ENCODE results near the gene EXOSC7.

Gene EXOSC7

DNA sequence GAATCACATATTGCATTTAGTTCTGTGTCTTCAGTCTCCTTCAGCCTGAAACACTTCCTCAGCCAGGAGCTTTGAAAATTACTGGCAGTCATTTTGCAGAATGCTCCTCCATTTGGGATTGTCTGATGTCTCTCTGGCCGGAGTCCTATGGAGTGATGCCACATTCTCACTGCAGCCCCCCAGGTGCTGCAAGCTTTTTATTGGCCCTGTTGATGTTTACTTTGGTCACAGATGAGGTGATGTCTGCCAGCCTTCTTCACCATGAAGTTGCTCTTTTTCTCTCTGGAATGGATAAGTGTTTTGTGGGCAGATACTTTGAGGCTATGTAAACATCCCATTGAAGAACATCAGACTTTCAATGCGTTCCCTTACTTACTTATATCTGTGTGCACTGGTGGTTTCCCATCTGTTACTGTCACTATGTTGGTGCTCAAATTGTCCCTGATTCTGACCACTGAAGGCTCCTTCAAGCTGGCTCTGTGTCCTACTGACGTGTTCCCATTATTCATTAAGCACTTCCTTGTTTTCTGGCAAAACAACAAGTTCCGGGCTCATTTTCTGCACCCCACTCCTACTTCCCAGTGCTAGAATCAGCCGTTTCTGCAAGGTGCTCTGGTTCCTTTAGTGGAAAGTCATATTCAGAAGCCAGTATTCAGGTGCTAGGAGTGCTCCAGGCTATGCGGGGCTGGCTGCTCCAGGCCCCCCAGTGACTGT, 48.7 kb downstream of the EXOSC7 start:
- Histone ChIP-seq H3K36me3 (ENCODE audit: control insufficient read depth in 4 of 4, insufficient read depth in 4 of 4, low read length in 3 of 4) (no peaks in the 10 kb centered on the region), H3K27me3 (replicated peaks in 2 of 5; ENCODE audit: control insufficient read depth in 4 of 5, insufficient read depth in 5 of 5, low read length in 4 of 5) (no peaks in the 10 kb centered on the region), H3K9me3 (ENCODE audit: control extremely low read depth in 1 of 5, control insufficient read depth in 4 of 5, insufficient read depth in 2 of 5, low read depth in 1 of 5, low read length in 4 of 5) (no peaks in the 10 kb centered on the region), H3K27ac (ENCODE audit: insufficient read depth in 1 of 2, low read depth in 1 of 2, low read length in 2 of 2, poor library complexity in 1 of 2, severe bottlenecking in 2 of 2) (no peak overlapping the region), H3K4me1 (ENCODE audit: control extremely low read depth in 1 of 4, control insufficient read depth in 4 of 4, insufficient read depth in 4 of 4, low read length in 3 of 4) (peaks cover 0 to 60% (median 26%) of the 10 kb centered on the region in 4 experiments), H3K4me3 (ENCODE audit: control insufficient read depth in 1 of 7, extremely low read depth in 1 of 7, insufficient read depth in 4 of 7, low read depth in 2 of 7, low read length in 6 of 7) (no peak overlapping the region)
- CTCF ChIA-PET = no interaction called here
- WGBS (ENCODE audit: insufficient coverage) = 68% methylated on average over 5 of the region's 6 CpGs
- DNase-seq = no peak
- POLR2A ChIA-PET = no interaction called here

DNA sequence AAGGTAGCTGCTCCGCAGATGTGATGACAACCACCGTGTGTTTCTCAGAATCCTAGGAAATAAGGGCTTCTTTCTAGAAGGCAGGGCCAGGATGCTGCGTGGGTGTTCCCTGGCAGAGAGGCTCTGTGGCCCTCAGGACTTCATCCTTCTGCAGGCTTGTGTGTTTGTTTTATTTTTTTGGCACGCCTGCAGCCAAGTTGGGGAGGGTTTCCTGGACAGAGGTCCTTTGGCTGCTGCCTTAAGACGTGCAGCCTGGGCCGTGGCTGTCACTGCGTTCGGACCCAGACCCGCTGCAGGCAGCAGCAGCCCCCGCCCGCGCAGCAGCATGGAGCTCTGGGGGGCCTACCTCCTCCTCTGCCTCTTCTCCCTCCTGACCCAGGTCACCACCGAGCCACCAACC, 50.0 kb downstream of the EXOSC7 start, which contains the start of gene CLEC3B:
TSS of gene CLEC3B (plus strand) at position 266 of the 400 bp plus-strand sequence. CDS start at position 326, 60 bp downstream.
- no peak for DNase-seq
- CTCF ChIA-PET = interaction anchor here (0.7 kb wide), 1 partner anchor 11 kb away, joined by 4 read pairs; no protein-coding TSS in a partner anchor
- Histone ChIP-seq H3K27ac (ENCODE audit: insufficient read depth in 1 of 2, low read depth in 1 of 2, low read length in 2 of 2, poor library complexity in 1 of 2, severe bottlenecking in 2 of 2) (no peak within 1 kb of the TSS), H3K36me3 (ENCODE audit: control insufficient read depth in 4 of 4, insufficient read depth in 4 of 4, low read length in 3 of 4) (no peaks in the 10 kb centered on the region), H3K4me3 (ENCODE audit: control insufficient read depth in 1 of 7, extremely low read depth in 1 of 7, insufficient read depth in 4 of 7, low read depth in 2 of 7, low read length in 6 of 7) (peak within 1 kb of the TSS in 2 of 7 experiments; percentile 46 to 61), H3K4me1 (ENCODE audit: control extremely low read depth in 1 of 4, control insufficient read depth in 4 of 4, insufficient read depth in 4 of 4, low read length in 3 of 4) (peaks cover 0 to 48% (median 19%) of the 10 kb centered on the region in 4 experiments), H3K9me3 (ENCODE audit: control extremely low read depth in 1 of 5, control insufficient read depth in 4 of 5, insufficient read depth in 2 of 5, low read depth in 1 of 5, low read length in 4 of 5) (no peaks in the 10 kb centered on the region), H3K27me3 (replicated peaks in 2 of 5; ENCODE audit: control insufficient read depth in 4 of 5, insufficient read depth in 5 of 5, low read length in 4 of 5) (no peaks in the 10 kb centered on the region)
- POLR2A ChIA-PET = no interaction called here
- 2% methylated on average over 6 of the region's 13 CpGs for WGBS (ENCODE audit: insufficient coverage)

DNA sequence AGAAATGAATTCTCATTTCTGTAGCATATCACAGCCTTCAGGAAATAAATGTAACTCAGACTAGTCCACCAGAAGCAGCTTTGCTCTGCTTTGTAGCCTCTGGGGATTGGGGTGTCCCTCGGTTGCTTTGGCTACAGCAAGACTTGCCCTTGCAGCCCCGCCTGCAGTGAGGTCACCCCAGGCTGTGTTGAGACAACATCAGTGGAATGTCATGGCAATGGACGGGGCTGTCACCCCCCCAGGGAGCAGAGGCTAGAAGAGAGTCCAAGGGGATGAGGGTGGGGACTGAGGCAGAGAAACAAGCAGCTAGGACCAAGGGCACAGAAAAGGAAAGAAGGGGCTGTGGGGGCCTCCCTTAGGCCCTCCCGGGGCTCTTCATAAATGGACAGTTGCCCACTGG, 50.9 kb downstream of the EXOSC7 start:
- CTCF ChIA-PET = interaction anchor here (1.2 to 2.0 kb wide), 3 partner anchors 10 to 14 kb away, joined by 3 to 6 read pairs (median 4); no protein-coding TSS in a partner anchor
- Histone ChIP-seq H3K36me3 (ENCODE audit: control insufficient read depth in 4 of 4, insufficient read depth in 4 of 4, low read length in 3 of 4) (no peaks in the 10 kb centered on the region), H3K4me3 (ENCODE audit: control insufficient read depth in 1 of 7, extremely low read depth in 1 of 7, insufficient read depth in 4 of 7, low read depth in 2 of 7, low read length in 6 of 7) (peak overlapping the region in 1 of 7 experiments; percentile 61), H3K4me1 (ENCODE audit: control extremely low read depth in 1 of 4, control insufficient read depth in 4 of 4, insufficient read depth in 4 of 4, low read length in 3 of 4) (peaks cover 0 to 41% (median 16%) of the 10 kb centered on the region in 4 experiments), H3K9me3 (ENCODE audit: control extremely low read depth in 1 of 5, control insufficient read depth in 4 of 5, insufficient read depth in 2 of 5, low read depth in 1 of 5, low read length in 4 of 5) (no peaks in the 10 kb centered on the region), H3K27ac (ENCODE audit: insufficient read depth in 1 of 2, low read depth in 1 of 2, low read length in 2 of 2, poor library complexity in 1 of 2, severe bottlenecking in 2 of 2) (no peak overlapping the region), H3K27me3 (replicated peaks in 2 of 5; ENCODE audit: control insufficient read depth in 4 of 5, insufficient read depth in 5 of 5, low read length in 4 of 5) (no peaks in the 10 kb centered on the region)
- POLR2A ChIA-PET = no interaction called here
- 84% methylated on average over 3 of the region's 4 CpGs for WGBS (ENCODE audit: insufficient coverage)
- DNase-seq = peak in 2 of 3 donors; percentile 45 to 59

DNA sequence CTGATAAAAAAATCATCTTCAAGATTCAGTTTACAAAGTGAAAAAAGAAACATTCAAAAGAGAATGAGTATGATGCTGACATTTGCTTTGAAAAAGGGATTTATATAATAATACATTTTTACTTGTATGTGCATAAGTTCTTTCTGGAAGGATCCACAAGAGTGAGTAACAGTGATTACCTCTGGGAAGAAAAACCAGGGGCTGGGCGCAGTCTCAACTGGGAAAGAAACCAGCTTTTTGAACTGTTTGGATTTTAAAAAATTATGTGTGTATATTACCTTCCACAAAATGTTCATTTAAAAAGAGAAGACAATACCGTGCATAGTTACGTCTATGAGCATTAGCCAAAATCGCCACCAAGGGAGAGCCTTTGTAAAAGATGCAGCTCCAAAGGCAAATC, 51.4 kb downstream of the EXOSC7 start:
- CTCF ChIA-PET = interaction anchor here (1.2 to 2.0 kb wide), 3 partner anchors 10 to 14 kb away, joined by 3 to 6 read pairs (median 4); no protein-coding TSS in a partner anchor

DNA sequence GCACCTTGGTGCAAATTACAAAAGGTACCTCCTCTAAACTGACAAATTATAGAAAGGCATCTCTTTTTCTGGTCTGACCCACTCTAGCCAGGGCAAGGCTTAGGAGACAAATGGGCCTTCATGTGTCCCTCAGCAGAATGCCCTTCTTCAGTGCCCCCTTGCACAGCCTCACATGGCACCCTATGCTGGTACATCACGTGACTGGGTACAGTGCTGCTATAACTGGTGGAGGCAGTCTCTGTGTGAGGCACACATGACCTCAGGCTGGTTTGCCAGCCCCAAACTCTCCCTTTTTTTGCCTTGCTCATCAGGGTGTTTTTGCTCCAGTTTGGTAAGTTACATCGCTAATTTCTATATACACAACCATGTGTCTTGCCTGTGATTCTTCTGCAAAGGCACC, 53.2 kb downstream of the EXOSC7 start:
- Histone ChIP-seq H3K4me3 (ENCODE audit: control insufficient read depth in 1 of 7, extremely low read depth in 1 of 7, insufficient read depth in 4 of 7, low read depth in 2 of 7, low read length in 6 of 7) (no peak overlapping the region), H3K9me3 (ENCODE audit: control extremely low read depth in 1 of 5, control insufficient read depth in 4 of 5, insufficient read depth in 2 of 5, low read depth in 1 of 5, low read length in 4 of 5) (no peaks in the 10 kb centered on the region), H3K27ac (ENCODE audit: insufficient read depth in 1 of 2, low read depth in 1 of 2, low read length in 2 of 2, poor library complexity in 1 of 2, severe bottlenecking in 2 of 2) (no peak overlapping the region), H3K36me3 (ENCODE audit: control insufficient read depth in 4 of 4, insufficient read depth in 4 of 4, low read length in 3 of 4) (no peaks in the 10 kb centered on the region), H3K4me1 (ENCODE audit: control extremely low read depth in 1 of 4, control insufficient read depth in 4 of 4, insufficient read depth in 4 of 4, low read length in 3 of 4) (peaks cover 0 to 41% (median 23%) of the 10 kb centered on the region in 4 experiments), H3K27me3 (replicated peaks in 2 of 5; ENCODE audit: control insufficient read depth in 4 of 5, insufficient read depth in 5 of 5, low read length in 4 of 5) (no peaks in the 10 kb centered on the region)
- ChIA-PET CTCF (interaction anchor here (2.3 kb wide), 1 partner anchor 17 kb away, joined by 7 read pairs; no protein-coding TSS in a partner anchor), POLR2A (no interaction called here)
- DNase-seq = no peak
- 91% methylated on average over 1 of the region's 2 CpGs for WGBS (ENCODE audit: insufficient coverage)

More for the DNA sequence above, 51.4 kb downstream of the EXOSC7 start:
- no peak for DNase-seq
- Histone ChIP-seq H3K9me3 (ENCODE audit: control extremely low read depth in 1 of 5, control insufficient read depth in 4 of 5, insufficient read depth in 2 of 5, low read depth in 1 of 5, low read length in 4 of 5) (no peaks in the 10 kb centered on the region), H3K27me3 (replicated peaks in 2 of 5; ENCODE audit: control insufficient read depth in 4 of 5, insufficient read depth in 5 of 5, low read length in 4 of 5) (no peaks in the 10 kb centered on the region), H3K27ac (ENCODE audit: insufficient read depth in 1 of 2, low read depth in 1 of 2, low read length in 2 of 2, poor library complexity in 1 of 2, severe bottlenecking in 2 of 2) (no peak overlapping the region), H3K36me3 (ENCODE audit: control insufficient read depth in 4 of 4, insufficient read depth in 4 of 4, low read length in 3 of 4) (no peaks in the 10 kb centered on the region), H3K4me1 (ENCODE audit: control extremely low read depth in 1 of 4, control insufficient read depth in 4 of 4, insufficient read depth in 4 of 4, low read length in 3 of 4) (peaks cover 0 to 41% (median 16%) of the 10 kb centered on the region in 4 experiments), H3K4me3 (ENCODE audit: control insufficient read depth in 1 of 7, extremely low read depth in 1 of 7, insufficient read depth in 4 of 7, low read depth in 2 of 7, low read length in 6 of 7) (peak overlapping the region in 1 of 7 experiments; percentile 61)
- no CpG with 5 or more reads among the region's 4 CpGs for WGBS (ENCODE audit: insufficient coverage)
- POLR2A ChIA-PET = no interaction called here

DNA sequence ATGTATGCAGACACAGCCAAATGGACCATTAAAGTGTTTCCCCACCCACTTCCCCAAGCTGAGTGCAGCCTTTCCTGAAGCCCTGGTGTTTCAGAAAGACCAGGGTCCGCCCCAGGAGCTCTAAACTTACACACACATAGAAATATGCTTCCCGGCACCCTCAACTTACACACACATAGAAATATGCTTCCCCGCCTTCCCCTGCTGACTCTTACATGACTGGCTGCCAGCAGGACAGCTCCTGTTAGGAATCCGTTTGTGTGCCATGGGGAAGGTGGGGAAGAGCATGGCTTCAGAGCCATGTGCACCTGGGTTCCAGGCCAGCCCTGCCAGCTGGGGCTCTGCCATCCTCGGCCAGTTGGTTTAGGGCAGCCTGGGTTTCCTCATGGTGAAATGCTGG, 53.6 kb downstream of the EXOSC7 start:
- no peak for DNase-seq
- ChIA-PET CTCF (interaction anchor here (1.0 to 2.3 kb wide), 2 partner anchors 8 to 18 kb away, joined by 3 to 7 read pairs; no protein-coding TSS in a partner anchor), POLR2A (no interaction called here)
- Histone ChIP-seq H3K27ac (ENCODE audit: insufficient read depth in 1 of 2, low read depth in 1 of 2, low read length in 2 of 2, poor library complexity in 1 of 2, severe bottlenecking in 2 of 2) (no peak overlapping the region), H3K4me3 (ENCODE audit: control insufficient read depth in 1 of 7, extremely low read depth in 1 of 7, insufficient read depth in 4 of 7, low read depth in 2 of 7, low read length in 6 of 7) (no peak overlapping the region), H3K9me3 (ENCODE audit: control extremely low read depth in 1 of 5, control insufficient read depth in 4 of 5, insufficient read depth in 2 of 5, low read depth in 1 of 5, low read length in 4 of 5) (no peaks in the 10 kb centered on the region), H3K4me1 (ENCODE audit: control extremely low read depth in 1 of 4, control insufficient read depth in 4 of 4, insufficient read depth in 4 of 4, low read length in 3 of 4) (peaks cover 0 to 41% (median 25%) of the 10 kb centered on the region in 4 experiments), H3K36me3 (ENCODE audit: control insufficient read depth in 4 of 4, insufficient read depth in 4 of 4, low read length in 3 of 4) (no peaks in the 10 kb centered on the region), H3K27me3 (replicated peaks in 2 of 5; ENCODE audit: control insufficient read depth in 4 of 5, insufficient read depth in 5 of 5, low read length in 4 of 5) (no peaks in the 10 kb centered on the region)
- WGBS (ENCODE audit: insufficient coverage) = 79% methylated on average over 3 of the region's 5 CpGs

DNA sequence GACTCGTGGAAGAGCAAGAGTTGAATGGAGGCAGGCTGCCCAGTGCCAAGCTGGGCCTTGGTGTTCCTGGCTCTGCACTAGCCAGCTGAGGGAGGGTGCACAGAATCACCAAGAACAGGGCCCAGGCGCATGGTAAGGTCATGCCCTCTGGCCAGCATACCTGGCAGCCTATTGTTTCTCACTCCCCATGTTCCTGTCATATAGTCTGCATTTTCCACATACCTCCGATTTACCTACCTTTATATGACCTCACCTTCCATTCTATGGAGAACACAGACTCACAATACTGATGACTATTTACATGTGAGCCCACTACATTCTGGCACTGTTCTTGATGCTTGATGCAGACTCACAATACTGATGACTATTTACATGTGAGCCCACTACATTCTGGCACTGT, 55.5 kb downstream of the EXOSC7 start:
- POLR2A ChIA-PET = no interaction called here
- 100% methylated on average over 2 of the region's 3 CpGs for whole genome bisulfite sequencing (ENCODE audit: insufficient coverage)
- no peaks in the 10 kb centered on the region for H3K9me3 ChIP-seq (ENCODE audit: control extremely low read depth in 1 of 5, control insufficient read depth in 4 of 5, insufficient read depth in 2 of 5, low read depth in 1 of 5, low read length in 4 of 5)

More for the DNA sequence above, 55.5 kb downstream of the EXOSC7 start:
- no peak for DNase-seq
- Histone ChIP-seq H3K4me3 (ENCODE audit: control insufficient read depth in 1 of 7, extremely low read depth in 1 of 7, insufficient read depth in 4 of 7, low read depth in 2 of 7, low read length in 6 of 7) (no peak overlapping the region), H3K27me3 (replicated peaks in 2 of 5; ENCODE audit: control insufficient read depth in 4 of 5, insufficient read depth in 5 of 5, low read length in 4 of 5) (no peaks in the 10 kb centered on the region), H3K4me1 (ENCODE audit: control extremely low read depth in 1 of 4, control insufficient read depth in 4 of 4, insufficient read depth in 4 of 4, low read length in 3 of 4) (peaks cover 0 to 41% (median 32%) of the 10 kb centered on the region in 4 experiments), H3K27ac (ENCODE audit: insufficient read depth in 1 of 2, low read depth in 1 of 2, low read length in 2 of 2, poor library complexity in 1 of 2, severe bottlenecking in 2 of 2) (no peak overlapping the region), H3K36me3 (ENCODE audit: control insufficient read depth in 4 of 4, insufficient read depth in 4 of 4, low read length in 3 of 4) (no peaks in the 10 kb centered on the region)
- CTCF ChIA-PET = interaction anchor here (1.1 to 1.7 kb wide), 3 partner anchors 9 to 179 kb away, joined by 4 to 7 read pairs (median 4); no protein-coding TSS in a partner anchor

Data from common myeloid progenitor, CD34-positive (primary cell).